RWPE1 (cell line): ENCODE measurements around the gene CNTN5.

Experiments used
- CTCF ChIA-PET: fragments of 350-600 bp; sonication (Branson Sonifier 250); formaldehyde crosslinking; extraction: SDS; loops from one replicate; lab custom pipeline; 2021; lab: Yijun Ruan, JAX
- POLR2A ChIA-PET: fragments of 400-600 bp; formaldehyde crosslinking; extraction: SDS; loops from one replicate; lab custom pipeline; 2020; ENCODE audit warnings: antibody characterized with exemption; ENCODE audit not compliant: low non-redundant PET; lab: Yijun Ruan, JAX
- DNase-seq: peaks from one replicate; pipeline ENCODE4 v3.0.0; 2012; ENCODE audit warnings: low spot score
- H3K27ac ChIP-seq: fragments of 450-650 bp; 2 replicates; pipeline ENCODE4 v1.5.1; 2017
- CTCF ChIP-seq: fragments of 450-650 bp; conservative IDR thresholded peaks from 2 replicates; pipeline ENCODE4 v1.5.1; 2017; ENCODE audit warnings: low read depth, mild to moderate bottlenecking

The CNTN5 gene

GRCh38 chr11:100119176-100119575, 1098.4 kb downstream of the CNTN5 start:
- no peak overlapping the region for H3K27ac ChIP-seq
- ChIA-PET CTCF (interaction anchor here (0.6 kb wide), 1 partner anchor 45 kb away, joined by 3 read pairs; no protein-coding TSS in a partner anchor), POLR2A (no interaction called here)
- no peak for TF ChIP-seq CTCF
- DNase-seq = no peak

GRCh38 chr11:100133114-100133513, 1112.4 kb downstream of the CNTN5 start:
- ChIA-PET POLR2A (no interaction called here), CTCF (no interaction called here)
- no peak for DNase-seq
- H3K27ac ChIP-seq = no peak overlapping the region
- TF ChIP-seq CTCF = no peak

- H3K27ac ChIP-seq = no peak overlapping the region
- TF ChIP-seq CTCF = no peak
- ChIA-PET POLR2A (no interaction called here), CTCF (no interaction called here)
- no peak for DNase-seq
Measured at GRCh38 chr11:100141201-100141600, 1120.5 kb downstream of the CNTN5 start.

GRCh38 chr11:100151944-100152343, 1131.2 kb downstream of the CNTN5 start:
- DNase-seq = no peak
- TF ChIP-seq CTCF = no peak
- ChIA-PET CTCF (no interaction called here), POLR2A (no interaction called here)
- no peak overlapping the region for H3K27ac ChIP-seq

- H3K27ac ChIP-seq = no peak overlapping the region
- ChIA-PET CTCF (no interaction called here), POLR2A (no interaction called here)
- DNase-seq = no peak
- TF ChIP-seq CTCF = no peak
Measured at GRCh38 chr11:100152766-100153165, 1132.0 kb downstream of the CNTN5 start.

- TF ChIP-seq CTCF = no peak
- ChIA-PET CTCF (no interaction called here), POLR2A (no interaction called here)
- H3K27ac ChIP-seq = no peak overlapping the region
- DNase-seq = no peak
Measured at GRCh38 chr11:100163471-100163870, 1142.7 kb downstream of the CNTN5 start.

- DNase-seq = no peak
- ChIA-PET CTCF (no interaction called here), POLR2A (no interaction called here)
Measured at GRCh38 chr11:100174881-100175280, 1154.1 kb downstream of the CNTN5 start.

More at GRCh38 chr11:100174881-100175280, 1154.1 kb downstream of the CNTN5 start:
- no peak for TF ChIP-seq CTCF
- no peak overlapping the region for H3K27ac ChIP-seq
